ENCODE measurements around the gene HMOX1. TPM values are rescaled to one million over a fixed set of nuclear protein-coding genes. Genes with fewer than 3 reads are reported as not detected.
"Not testable (repeated sequence)": the region's sequence is repeated elsewhere in the genome, so short reads cannot be mapped to it uniquely, and the experiment has no call there.

The HMOX1 gene
- polyA plus RNA-seq, 4 donors: 39.9 to 56.6 (median 43.2) TPM

GRCh38 chr22:35378621-35379020 is 2.3 kb upstream of the HMOX1 start:
- DNase-seq (ENCODE audit: low read depth in 4 of 4, low spot score in 3 of 4): no peak

DNA sequence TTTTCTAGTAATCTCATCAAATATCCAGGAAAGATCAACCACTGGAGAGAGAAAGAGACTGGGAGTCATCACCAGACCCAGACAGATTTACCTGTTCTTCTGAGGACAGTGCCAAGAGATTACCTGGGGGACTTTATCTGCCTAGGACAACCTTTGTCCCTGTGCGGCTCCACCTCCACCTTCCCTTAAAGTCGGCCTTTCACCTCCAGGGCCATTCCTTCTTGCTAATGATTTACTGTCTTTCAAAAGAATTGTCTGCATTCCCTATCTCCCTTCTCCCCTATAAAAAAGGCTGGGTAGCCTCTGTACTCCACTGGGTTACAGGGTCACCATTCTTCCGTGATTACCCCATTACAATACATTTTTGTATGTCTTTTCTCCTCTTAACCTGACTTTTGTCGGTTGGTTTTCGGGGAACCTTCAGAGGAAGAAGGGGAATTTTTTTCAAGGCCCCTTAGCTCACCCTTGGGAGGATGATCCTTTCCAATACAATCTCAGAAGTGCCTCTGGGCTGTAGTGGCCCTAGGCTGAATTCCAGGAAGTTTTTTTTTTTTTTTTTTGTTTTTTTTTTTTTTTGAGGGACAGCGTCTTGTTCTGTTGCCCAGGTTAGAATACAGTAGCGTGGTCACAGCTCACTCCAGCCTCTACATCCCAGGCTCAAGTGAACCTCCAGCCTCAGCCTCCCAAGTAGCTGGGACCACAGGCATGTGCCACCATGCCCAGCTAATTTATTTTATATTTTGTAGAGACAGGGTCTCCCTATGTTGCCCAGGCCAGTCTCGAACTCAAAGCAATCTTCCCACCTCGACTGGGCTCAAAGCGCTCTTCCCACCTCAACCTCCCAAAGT is 1.5 kb upstream of the HMOX1 start:
- no peak for DNase-seq (ENCODE audit: low read depth in 4 of 4, low spot score in 3 of 4)

- DNase-seq (ENCODE audit: low read depth in 4 of 4, low spot score in 3 of 4): no peak
Measured at GRCh38 chr22:35380013-35380412, 883 bp upstream of the HMOX1 start.

GRCh38 chr22:35381424-35382009 is 621 bp downstream of the HMOX1 start:
- DNase-seq (ENCODE audit: low read depth in 4 of 4, low spot score in 3 of 4): no peak

- DNase-seq (ENCODE audit: low read depth in 4 of 4, low spot score in 3 of 4): no peak
Measured at GRCh38 chr22:35383679-35384071, 2.8 kb downstream of the HMOX1 start.

DNA sequence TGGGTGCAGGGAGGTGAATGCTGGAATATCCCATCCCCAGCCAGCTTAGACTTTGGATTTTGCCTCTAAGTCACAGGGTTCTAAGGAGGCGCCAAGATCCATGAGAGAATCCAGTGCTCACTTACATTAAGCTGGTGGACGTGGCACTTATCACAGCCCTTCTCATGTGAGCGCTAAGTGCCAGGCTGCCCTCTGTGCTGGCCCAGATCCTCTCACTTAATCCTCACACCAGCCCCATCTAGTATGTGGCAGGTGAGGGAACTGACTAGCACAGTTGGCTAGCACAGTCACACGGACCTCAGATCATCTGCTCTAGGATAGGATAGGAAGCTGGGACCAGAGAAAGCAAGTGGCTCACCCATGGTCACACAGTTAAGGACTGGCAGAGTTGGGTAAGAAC is 3.6 kb downstream of the HMOX1 start:
- no peak for DNase-seq (ENCODE audit: low read depth in 4 of 4, low spot score in 3 of 4)

GRCh38 chr22:35384975-35385588 is 4.2 kb downstream of the HMOX1 start:
- DNase-seq (ENCODE audit: low read depth in 4 of 4, low spot score in 3 of 4): no peak

GRCh38 chr22:35386670-35387288 is 5.9 kb downstream of the HMOX1 start:
- DNase-seq (ENCODE audit: low read depth in 4 of 4, low spot score in 3 of 4): no peak

DNA sequence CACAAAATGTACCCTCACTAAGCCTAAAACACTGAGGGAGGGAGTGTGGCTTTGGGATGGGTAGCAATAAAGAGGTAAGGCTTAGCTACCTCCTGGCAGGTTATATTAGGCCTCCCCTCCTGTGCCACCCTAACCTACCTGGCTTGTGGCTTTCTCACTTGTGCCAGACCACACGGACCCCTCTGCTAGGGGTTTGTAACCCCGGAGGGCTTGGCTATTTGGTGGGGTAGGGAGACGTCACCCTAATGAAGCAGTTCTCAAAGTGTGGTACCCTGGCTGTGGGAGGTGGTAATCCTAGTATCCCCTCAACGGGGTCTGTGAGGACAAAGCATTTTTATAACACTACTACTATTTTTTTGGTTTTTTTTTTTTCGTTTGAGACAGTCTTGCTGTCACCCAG is 10.0 kb downstream of the HMOX1 start:
- DNase-seq (ENCODE audit: low read depth in 4 of 4, low spot score in 3 of 4): no peak

DNA sequence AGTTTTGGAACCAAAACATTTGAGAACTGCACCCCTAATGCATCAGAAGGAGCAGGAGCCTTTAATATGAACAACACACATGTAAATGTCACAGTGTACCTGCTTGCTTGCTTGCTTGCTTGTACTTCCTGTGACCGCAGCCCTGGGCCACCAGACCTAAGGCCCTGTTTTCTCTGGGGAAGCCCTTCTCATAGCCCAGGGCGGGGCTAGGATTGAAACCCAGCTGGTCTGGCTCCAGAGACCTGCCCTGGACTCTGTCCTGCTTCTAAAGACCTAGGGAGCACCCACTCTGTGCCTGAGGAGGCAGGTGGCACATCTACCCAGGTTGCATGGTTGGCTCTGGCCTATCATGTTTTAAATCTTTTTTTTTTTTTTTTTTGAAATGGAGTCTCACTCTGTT is 11.5 kb downstream of the HMOX1 start:
- no peak for DNase-seq (ENCODE audit: low read depth in 4 of 4, low spot score in 3 of 4)

- no peak for DNase-seq (ENCODE audit: low read depth in 4 of 4, low spot score in 3 of 4)
Measured at GRCh38 chr22:35393116-35394010, 12.5 kb downstream of the HMOX1 start.

DNA sequence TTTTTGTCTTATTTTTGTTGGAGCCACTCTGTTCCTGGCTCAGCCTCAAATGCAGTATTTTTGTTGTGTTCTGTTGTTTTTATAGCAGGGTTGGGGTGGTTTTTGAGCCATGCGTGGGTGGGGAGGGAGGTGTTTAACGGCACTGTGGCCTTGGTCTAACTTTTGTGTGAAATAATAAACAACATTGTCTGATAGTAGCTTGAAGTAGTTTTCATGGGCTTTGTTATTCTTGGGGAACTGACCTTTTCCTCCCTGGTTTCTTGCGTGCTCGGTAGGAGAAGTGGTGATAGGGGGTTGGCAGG is 13.1 kb downstream of the HMOX1 start:
- no peak for DNase-seq (ENCODE audit: low read depth in 4 of 4, low spot score in 3 of 4)

- DNase-seq (ENCODE audit: low read depth in 4 of 4, low spot score in 3 of 4): no peak
Measured at GRCh38 chr22:35394810-35395563, 14.1 kb downstream of the HMOX1 start.

- not testable (repeated sequence) for DNase-seq (ENCODE audit: low read depth in 4 of 4, low spot score in 3 of 4)
Measured at GRCh38 chr22:35396622-35397021, 15.7 kb downstream of the HMOX1 start.

DNA sequence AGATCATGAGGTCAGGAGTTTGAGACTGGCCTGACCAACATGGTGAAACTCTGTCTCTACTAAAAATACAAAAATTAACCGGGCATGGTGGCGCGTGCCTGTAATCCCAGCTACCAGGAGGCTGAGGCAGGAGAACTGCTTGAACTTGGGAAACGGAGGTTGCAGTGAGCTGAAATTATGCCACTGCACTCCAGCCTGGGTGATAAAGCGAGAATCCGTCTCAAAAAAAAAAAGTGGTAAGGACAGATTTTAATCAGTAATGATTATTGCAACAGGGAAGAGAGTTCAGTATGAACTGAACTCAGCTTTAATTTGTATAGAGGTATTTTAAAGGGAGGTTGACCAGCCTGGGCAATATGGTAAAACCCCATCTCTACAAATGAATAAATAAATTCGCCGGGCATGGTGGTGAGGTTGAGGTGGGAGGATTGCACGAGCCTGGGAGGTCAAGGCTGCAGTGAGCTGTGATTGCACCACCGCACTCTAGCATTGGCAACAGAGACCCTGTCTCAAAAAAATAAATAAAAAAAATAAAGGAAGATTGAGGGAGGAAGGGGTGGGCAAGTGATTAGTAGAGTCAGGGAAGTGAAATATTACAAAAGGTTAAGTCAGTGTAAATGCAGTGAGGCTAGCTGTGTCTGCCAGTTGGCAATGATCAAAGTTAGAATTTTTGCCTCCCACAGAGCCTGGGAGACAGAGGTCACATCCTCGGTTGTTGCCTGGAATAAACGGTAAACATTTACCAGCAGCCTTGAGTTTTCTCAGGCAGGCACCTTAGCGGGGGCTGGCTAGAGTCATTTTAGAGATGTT is 16.4 kb downstream of the HMOX1 start:
- DNase-seq (ENCODE audit: low read depth in 4 of 4, low spot score in 3 of 4): peak in 3 of 4 donors; percentile 55 to 74 (median 73)

- no peak for DNase-seq (ENCODE audit: low read depth in 4 of 4, low spot score in 3 of 4)
Measured at GRCh38 chr22:35398591-35398973, 17.7 kb downstream of the HMOX1 start.

DNA sequence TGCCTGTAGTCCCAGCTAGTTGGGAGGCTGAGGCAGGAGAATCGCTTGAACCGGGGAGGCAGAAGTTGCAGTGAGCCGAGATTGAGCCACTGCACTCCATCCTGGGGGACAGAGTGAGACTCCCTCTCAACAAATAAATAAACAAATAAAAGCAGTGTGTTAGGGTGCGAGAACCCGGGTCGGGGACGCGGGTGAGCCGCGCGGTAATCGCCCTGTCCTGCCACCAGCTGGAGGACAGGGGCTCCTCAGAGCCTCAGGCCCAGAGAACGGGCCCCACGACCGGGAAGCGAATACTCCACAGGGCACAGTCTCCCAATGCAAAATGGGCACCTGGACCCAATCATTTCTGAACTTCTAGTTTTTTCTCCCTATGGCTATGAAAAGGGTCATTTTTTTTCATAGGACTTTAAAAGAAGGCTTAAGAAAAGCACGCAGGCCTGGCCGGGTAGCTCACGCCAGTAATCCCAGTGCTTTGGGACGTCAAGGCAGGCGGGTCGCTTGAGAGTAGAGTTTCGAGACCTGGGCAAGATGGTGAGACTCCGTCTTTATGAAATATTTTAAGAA is 18.3 kb downstream of the HMOX1 start:
- no peak for DNase-seq (ENCODE audit: low read depth in 4 of 4, low spot score in 3 of 4)

DNA sequence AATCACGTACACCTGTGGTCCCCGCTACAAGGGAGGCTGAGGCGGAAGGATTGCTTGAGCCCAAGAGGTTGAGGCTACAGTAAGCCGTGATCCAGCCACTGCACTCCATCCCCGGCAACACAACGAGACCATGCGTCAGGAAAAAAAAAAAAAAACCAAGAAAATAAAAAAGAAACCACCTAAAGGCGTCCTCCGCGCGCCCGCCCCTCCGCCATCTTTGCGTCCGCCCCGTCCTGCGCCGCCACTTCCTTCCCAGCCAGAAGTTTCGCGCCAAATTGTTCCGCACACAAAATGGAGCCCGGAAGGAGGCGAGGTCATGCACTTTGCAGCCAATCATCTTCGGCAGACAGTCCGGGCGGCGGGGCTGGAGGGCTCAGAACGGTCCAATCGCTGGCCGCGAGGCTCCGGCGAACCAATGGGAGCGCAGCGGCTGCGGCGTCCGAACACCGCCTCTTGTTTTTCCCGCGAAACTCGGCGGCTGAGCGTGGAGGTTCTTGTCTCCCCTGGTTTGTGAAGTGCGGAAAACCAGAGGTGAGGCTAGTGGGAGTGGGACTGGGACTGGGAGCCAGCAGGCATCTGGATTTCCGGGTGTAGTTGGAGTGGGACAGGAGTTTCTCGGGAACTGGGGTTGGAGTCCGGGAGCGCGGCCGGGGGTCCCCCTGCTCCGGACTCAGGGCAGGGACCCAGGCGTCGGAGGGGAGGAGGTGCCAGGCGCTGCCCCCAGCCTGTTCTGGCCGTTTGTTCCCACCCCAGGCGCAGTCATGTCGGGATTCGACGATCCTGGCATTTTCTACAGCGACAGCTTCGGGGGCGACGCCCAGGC is 19.0 kb downstream of the HMOX1 start, which contains the start of gene MCM5:
MCM5 (plus strand) TSS at position 463 of the 823 bp plus-strand sequence; CDS start at position 762, 299 bp downstream.
- peak; percentile 93 to 97 (median 96) for DNase-seq (ENCODE audit: low read depth in 4 of 4, low spot score in 3 of 4)
